LNCaP clone FGC (cell line): Measurements from ENCODE around the gene FHIT.

Source experiments
- DNase-seq: peaks from one replicate; pipeline ENCODE4 v3.0.0-alpha.2; 2011; ENCODE audit warnings: low read depth
- H3K4me3 ChIP-seq: 2 replicates; pipeline ENCODE4 v1.5.1; 2011; ENCODE audit warnings: mild to moderate bottlenecking, low read depth, low read length, control low read depth
- TF ChIP-seq, protein P1 (sequence below): IDR thresholded peaks from 2 replicates; pipeline ENCODE4 v1.5.1; 2012; ENCODE audit warnings: mild to moderate bottlenecking; ENCODE audit not compliant: control insufficient read depth, insufficient read depth; ENCODE audit errors: extremely low read depth

The FHIT gene

DNA sequence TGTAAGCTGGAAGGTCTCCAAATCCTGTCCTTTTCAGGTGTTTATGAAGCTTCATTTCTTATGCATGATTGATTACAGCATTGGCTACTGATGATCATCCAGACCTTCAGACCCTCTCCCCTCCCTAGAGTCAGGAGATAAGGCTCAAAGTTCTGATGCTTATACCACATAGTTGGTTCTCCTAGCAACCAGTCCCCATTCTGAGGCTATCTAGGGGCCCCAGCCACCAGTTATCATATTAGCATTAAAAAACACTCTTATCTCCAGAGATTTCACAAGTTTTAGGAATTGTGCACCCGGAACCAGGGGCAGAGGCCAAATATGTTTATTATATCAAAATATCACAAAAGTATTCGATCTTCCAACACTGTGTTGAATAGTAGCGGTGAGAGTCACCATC is 953.1 kb downstream of the FHIT start:
- TF ChIP-seq, protein P1, sequence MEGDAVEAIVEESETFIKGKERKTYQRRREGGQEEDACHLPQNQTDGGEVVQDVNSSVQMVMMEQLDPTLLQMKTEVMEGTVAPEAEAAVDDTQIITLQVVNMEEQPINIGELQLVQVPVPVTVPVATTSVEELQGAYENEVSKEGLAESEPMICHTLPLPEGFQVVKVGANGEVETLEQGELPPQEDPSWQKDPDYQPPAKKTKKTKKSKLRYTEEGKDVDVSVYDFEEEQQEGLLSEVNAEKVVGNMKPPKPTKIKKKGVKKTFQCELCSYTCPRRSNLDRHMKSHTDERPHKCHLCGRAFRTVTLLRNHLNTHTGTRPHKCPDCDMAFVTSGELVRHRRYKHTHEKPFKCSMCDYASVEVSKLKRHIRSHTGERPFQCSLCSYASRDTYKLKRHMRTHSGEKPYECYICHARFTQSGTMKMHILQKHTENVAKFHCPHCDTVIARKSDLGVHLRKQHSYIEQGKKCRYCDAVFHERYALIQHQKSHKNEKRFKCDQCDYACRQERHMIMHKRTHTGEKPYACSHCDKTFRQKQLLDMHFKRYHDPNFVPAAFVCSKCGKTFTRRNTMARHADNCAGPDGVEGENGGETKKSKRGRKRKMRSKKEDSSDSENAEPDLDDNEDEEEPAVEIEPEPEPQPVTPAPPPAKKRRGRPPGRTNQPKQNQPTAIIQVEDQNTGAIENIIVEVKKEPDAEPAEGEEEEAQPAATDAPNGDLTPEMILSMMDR, result no peak
- DNase-seq, result no peak
- H3K4me3 ChIP-seq, result no peak overlapping the region

DNA sequence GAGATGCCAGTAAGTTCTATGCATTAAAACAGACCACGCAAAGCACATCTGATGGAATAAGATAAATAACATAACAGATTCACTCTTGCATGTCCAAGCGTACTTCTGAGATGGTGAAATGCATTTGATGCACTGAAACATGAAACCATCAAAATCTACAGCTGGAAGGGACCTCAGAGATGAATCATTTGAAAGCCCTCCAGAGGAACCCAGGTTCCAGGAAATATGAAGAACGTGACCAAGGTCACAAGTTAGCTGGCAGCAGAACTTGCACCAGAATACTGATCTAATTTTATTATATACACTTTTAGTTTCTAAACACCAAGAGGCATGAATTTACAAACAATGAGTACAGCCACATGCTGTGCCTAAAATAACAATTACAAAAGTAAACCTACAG is 957.1 kb downstream of the FHIT start:
- TF ChIP-seq, protein P1, result no peak
- no peak overlapping the region for H3K4me3 ChIP-seq
- DNase-seq, result no peak

DNA sequence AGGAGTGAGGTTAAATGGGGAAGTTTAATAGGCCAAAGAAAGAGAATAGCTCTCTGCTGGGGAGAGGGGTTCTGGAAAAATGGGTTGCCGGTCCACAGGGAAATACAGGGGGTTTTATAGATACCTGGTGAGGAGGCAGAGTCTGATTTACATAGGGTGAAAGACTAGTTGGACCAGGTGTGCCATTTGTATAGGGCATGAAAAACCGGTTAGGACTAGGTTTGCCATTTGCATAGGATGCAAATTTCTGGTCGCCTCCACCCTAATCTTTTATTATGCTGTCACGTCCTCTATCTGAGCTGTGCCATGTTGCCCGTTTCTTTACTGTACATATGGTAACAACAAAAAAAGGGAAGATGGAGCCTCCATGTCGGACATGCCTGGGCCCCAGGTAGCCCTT is 960.1 kb downstream of the FHIT start:
- TF ChIP-seq, protein P1, result no peak
- DNase-seq, result no peak
- H3K4me3 ChIP-seq, result no peak overlapping the region

DNA sequence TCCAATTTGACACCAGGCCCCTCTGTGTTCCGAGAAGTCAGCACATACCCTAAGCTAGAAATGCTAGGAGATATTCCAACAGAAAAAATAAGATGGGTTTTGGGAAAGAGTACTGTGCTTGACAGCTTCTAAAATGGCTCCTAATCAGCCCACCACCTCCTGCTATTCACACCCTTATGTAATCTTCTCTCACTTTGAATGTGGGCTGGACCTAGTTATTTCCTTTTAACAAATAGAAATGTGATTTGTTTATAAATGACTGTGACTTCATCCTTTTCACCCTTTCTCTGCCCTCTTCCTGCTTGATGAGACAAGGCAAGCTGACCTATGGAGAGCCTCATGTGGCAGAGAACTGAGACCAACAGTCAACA is 961.1 kb downstream of the FHIT start:
- TF ChIP-seq, protein P1, result no peak
- no peak overlapping the region for H3K4me3 ChIP-seq
- no peak for DNase-seq

DNA sequence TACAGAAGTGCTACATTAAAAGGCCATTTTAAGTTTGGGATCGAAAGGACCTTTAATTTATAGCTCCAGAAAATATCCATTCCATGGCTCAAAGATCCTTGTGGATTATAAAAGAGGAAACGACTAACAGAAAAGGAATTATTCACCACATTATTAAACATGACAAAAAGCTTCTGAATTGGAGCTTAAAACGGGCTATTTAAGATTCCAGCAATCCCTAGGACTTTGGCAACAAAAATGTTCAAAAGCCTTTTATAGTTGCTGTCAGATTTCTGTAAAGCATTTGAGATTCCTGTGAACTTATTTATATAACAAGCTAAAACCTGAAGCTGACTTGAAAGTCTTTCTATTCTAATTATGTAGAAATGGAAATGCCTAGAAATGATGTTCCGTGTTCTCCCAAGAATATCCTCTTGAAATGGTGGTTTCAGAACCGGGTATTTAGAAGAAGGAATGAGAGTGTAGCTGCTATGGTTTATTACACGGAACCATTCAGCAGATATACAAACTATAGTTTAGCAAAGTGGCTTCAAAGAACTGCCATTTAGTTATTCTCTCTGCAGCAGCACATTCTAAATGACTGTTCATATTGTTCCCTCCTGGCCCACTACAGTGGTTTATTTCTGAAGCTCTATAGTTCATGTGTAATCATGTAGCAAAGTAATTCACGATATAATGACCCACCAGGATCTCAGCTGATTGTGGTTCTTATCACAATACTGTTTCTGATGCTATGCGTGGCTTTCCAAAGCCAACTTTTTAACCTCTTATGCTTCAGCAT is 961.7 kb downstream of the FHIT start:
- TF ChIP-seq, protein P1, result no peak
- no peak overlapping the region for H3K4me3 ChIP-seq
- DNase-seq, result no peak

DNA sequence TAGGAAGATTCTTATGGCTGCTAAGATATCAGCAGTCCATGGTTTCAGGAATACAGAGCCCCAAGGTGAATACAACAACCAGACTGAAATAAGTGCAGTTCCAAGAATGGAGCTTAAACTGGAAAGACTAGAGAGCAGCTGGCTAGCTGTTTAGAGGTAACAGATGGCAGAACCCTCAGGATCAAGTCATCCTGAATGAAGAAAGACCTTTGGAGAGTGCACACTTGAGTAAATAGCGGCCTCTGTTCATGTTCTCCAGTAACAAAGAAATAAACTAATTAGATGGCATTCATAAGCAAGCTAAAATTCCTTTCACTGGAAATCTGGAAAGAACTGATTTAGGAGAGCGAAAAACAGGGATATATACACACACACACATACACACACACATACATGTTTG is 968.4 kb downstream of the FHIT start:
- TF ChIP-seq, protein P1, result no peak
- no peak for DNase-seq
- H3K4me3 ChIP-seq, result no peak overlapping the region

DNA sequence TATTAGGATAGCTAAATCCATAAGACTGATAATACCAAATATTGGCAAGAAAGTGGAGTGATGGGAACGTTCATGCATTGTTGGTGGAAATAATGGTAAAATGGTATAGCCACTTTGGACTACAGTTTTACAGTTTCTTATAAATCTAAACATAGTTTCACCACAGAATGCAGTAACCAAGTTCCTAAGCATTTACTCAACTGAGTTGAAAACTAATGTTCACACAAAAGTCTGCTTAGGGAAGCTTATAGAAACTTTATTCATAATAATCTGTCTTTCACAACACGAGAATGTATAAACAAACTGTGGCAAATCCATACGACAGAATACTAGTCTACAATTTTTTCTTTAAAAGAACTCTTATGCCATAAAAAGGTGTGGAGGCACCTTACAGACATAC is 969.3 kb downstream of the FHIT start:
- no peak overlapping the region for H3K4me3 ChIP-seq
- DNase-seq, result no peak
- TF ChIP-seq, protein P1, result no peak
